ENCODE results near the gene CACNA1C.
A peak's percentile ranks its signal among the peaks of the same experiment; 100 is the strongest.

CACNA1C gene

DNA sequence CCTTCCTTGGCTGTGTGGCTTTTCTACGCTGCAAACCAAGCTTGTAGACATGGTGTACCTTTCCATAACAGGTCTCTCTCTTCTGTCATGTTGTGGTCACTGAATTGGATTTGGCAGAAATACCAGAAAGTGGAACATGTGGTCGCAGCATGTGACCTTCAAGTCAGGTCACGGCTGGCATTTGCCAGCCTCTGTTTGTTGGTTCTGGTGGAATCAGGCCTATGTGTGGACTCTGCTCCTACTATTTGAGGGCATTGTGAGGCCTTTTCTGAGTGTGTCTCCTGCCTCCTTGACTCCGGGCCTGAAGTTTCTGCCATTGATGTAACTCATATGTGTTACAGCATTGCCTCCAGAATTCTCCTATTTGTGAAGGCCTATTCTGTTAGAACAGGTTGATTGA, 116.7 kb downstream of the CACNA1C start:
- DNase-seq (ENCODE audit: low read depth, low spot score) = no peak

DNA sequence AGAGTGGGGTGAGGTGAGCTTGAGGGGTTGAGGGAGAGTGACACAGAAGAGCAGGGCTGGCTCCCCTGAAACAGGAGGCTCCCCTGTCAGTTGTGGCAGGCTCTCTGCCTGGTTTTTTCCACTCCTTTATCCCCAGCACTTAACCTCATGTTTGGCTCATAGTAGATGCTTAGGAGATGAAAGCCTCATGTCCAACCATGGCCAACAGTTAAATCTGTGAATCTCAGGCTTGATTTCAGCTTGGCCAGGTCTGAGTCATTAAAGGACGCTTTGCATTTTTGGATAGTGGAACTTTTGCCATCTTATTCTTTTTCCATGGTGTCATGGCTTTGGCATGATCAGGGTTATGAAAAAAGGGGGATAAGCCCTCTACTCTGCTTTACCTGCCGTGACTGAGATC, 117.2 kb downstream of the CACNA1C start:
- DNase-seq (ENCODE audit: low read depth, low spot score) = no peak

DNA sequence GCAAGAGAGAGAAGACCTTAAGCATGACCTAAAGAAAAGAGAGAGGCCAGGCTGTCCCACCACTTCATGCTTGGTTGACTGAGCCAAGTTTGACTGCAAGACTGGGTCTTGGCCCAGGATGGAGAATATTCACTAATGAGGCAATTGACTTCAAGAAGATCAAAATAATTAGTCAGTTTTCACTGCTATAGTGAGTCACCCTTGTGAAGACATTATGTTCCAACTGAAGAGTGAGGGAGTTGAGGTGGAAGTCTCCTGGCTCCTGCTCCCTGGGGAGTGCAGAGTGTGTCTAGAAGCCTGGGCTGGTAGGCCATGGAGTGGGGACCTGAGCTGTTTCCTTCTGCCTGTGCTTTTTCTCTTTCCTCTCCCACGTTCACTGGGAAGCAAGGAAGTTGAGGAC, 117.6 kb downstream of the CACNA1C start:
- no peak for DNase-seq (ENCODE audit: low read depth, low spot score)

DNA sequence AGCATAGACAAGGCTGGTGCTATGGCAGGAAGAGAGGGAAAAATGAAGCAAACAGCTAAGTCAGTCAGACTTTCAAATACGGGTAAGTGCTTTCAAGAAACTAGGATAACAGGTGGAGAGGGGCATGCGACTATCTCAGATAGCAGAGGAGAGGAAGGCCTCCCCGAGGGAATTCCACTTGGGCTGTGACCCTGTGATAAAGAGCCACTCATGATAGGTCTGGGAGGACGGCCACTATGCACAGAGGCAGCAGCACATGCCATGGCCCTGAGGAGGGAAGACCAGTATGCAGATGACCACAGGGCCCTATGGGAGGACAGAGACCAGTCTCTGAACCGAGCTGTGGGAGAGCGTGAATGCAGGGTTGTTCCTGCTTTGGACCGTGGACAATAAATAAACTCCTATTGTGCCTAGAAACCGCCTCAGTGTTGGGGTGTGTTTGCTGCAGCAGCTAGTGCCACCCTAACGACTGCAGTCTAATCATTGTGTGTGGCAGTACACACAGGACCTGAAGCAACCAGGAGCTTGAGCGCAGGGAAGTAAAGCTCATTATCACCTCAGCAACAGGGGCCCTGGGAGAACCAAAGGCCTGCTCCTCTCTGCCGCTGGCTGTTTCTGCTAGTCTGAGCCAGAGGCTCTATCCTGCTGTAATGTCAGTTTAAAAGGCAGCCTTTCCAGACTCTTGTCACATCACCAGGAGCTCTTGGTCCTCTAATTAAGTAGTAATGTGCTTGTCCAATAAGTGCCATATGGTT, 119.1 kb downstream of the CACNA1C start:
- no peak for DNase-seq (ENCODE audit: low read depth, low spot score)

DNA sequence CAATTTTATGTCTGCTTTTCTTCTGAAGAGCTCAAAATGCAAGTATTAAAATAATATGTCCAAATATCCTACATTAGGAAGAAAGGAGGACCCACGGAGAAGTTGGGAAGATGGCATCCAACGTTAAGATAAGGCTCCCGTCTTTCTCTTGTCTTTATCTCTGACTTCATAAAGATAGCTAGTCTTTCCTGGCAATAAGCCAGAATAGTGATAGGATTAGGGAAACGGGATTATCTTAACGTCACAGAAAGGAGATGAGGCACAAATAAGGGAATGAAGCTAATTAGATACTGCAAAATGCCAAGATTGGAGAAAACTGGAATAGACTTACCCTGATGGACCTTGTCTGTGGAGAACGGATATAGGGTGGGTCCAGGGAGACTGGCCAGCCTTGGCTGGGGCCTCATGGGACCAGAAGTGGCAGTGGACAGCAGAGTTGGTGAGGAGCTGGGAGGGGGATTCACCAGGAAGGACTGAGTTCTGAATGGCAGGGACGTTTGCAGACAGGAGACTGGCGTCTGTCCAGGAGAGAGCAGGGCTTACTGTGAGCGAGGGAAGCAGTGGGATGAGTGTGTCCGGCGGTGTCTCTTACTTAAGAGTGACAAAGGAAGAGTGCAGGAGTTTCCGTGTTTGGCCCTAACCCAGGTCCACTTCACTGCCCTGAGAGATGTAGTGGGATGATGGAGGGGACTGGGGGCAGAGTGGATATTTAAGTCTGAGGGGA, 119.9 kb downstream of the CACNA1C start:
- DNase-seq (ENCODE audit: low read depth, low spot score) = no peak

DNA sequence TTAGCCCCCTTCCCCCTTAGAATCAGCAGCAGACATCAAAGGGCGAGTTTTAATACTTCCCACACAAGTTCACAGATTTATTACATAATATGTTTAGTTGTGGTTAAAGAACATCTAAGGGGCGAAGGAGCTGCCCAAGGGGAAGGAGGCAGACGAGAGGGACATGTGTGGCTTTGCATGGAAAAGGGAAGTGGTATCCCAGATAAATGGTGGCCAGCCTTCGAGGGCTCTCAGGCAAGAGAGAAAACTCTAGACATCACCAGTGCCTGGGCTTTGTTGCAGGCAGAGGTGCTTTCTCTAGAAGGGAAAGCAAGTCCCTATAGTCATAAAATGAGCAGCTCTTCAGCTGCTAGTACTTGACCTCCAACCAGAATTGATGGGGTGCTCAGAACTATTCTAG, 121.2 kb downstream of the CACNA1C start:
- DNase-seq (ENCODE audit: low read depth, low spot score) = no peak

DNA sequence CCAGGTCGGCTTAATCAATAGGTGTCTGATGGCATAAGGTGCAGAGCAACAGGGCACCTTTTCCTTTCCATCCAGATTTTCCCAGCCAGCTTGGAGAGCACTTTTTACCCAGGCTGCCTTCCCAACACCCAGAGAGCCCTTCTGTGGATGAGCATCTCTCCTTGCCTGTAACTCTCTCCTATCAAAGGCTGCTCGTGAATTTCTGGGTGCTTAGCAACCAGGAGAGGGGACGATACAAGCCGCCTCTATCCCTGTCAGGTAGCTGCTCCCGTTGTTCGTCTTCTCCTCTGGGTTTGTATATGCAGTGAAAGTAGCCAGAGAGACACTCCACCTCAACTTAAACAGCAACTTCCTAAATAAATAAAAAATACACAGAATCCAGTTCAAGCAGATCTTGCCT, 124.2 kb downstream of the CACNA1C start:
- no peak for DNase-seq (ENCODE audit: low read depth, low spot score)

DNA sequence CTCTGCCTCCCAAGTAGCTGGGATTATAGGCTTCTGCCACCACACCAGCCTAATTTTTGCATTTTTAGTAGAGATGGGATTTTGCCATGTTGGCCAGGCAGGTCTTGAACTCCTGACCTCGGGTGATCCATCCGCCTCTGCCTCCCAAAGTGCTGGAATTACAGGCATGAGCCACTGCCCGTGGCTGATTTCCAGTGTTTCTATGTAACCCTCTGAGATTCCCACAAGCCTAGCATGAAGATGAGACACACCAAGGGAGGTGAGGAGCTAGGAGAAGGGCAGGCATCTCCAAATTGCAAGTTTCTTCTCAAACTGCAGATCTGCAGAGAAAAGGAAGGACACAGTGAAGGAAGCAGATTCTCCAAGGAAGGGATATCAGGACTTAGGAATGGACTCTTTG, 125.0 kb downstream of the CACNA1C start:
- no peak for DNase-seq (ENCODE audit: low read depth, low spot score)

DNA sequence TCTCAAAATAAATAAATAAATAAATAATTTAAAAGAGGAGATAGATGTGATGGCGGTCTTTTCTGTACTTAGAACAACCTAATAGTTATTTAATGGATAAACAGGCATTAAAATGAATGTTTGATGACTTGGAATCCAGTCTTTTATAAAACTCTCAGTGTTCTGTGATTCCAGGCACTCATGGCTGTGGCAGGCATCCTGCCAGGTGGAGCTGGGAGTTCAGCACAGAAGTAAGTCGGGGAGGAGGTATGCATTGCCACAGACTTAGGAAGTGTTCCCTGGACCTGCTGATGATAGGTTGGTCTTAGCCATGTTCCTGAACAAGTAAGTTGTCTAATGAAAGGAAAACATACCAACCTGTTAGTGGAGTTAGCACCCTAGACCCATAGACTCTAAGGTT, 126.3 kb downstream of the CACNA1C start:
- DNase-seq (ENCODE audit: low read depth, low spot score) = no peak

DNA sequence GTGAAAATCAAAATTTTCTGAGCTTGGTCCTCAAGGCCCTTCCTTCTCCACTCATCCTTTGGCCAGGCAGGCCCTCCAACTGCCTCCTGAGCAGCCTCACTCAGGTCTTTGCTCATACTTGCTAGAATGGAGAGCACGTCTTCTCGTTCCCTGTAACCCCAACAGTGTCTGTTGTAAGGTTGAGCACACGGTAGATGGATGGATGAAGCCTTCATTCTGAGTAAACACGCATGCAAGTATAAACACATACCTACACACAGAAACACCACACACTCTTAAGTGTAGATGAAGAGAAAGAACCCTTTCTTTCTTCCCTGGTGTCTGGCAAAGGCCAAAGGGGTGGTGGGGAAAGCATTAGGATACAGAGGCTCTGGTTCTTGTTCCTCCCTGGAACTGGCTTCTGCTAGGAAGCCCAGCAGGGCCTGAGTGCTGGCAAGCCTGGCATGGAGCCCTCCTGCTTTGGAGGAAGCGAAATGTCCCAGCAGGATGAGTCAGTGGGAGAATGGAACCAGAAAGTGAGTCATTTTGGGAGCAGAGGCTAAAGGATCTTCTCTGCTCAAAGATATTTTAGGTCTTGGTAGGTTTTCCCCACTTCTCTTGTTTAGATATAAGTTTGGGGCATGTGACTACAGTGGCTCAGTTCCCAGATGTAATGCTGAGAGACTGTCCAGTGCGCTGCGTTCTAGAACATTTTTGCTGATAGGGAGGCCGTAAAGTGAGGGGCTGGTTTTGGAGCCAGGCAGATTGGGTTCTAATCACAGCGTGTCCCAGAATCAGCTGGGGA, 127.4 kb downstream of the CACNA1C start:
- peak; percentile 57 for DNase-seq (ENCODE audit: low read depth, low spot score)

DNA sequence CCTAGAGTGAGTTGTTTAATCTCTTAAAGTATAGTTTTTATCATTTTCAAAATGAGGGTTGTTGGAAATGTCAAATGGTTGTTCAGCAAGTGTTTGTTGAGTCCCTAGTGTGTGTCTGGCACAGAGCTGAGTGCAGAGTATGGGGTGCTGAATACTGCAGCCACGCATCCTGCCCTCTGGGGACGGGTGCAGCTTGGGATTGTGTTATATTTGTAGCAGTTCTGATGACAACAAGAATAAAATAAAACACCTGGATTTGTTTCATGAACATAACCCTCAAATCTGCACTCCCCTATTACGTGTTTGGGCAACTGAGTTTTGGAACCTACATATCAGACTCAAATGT, 127.9 kb downstream of the CACNA1C start:
- DNase-seq (ENCODE audit: low read depth, low spot score) = no peak

DNA sequence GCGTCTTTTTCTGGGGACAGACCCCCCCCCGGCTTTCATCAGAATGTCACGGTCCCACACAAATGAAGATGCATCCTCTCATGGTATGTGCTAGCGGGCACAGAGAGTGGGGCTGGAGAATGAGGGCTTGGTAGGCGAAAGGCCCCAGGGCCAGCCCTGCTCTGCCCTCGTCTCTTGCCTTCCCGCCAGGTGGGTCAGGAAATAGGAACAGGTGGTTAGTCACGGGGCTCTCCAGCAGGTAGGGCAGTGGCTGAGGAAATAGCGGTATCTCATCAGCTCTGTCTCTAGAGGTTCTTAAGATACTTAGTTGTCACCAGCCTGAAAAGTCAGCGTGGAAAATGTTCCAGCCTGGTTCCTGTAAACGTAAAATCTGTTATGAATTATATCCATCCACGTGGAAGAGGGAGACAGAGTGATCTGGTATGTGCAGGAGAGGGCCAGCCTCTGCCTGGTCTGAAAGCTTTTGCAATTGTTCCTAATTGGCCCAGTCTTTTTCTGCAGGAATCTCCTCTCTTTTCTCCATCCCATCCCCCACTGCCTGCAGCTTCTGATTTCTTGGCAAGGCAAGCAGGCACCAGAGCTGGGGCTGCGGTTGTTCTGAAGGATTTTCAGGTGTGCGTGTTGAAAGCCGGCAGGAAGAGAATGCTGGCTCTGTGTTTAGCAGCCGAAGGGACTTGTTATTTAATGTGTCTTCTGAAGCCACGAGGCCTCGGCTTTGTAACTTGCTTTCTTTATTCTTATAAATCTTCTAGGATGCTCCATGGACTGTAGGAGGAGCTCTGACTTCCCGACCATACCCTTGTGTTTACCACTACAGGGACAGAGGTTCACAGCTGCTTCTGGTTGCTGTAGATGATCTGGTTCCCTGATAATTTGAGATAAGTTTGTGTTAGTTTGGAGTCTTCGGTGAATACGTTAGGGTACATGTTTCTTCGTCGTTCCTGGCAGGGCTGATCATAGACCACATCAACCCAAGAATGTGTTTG, 131.1 kb downstream of the CACNA1C start:
- no peak for DNase-seq (ENCODE audit: low read depth, low spot score)

DNA sequence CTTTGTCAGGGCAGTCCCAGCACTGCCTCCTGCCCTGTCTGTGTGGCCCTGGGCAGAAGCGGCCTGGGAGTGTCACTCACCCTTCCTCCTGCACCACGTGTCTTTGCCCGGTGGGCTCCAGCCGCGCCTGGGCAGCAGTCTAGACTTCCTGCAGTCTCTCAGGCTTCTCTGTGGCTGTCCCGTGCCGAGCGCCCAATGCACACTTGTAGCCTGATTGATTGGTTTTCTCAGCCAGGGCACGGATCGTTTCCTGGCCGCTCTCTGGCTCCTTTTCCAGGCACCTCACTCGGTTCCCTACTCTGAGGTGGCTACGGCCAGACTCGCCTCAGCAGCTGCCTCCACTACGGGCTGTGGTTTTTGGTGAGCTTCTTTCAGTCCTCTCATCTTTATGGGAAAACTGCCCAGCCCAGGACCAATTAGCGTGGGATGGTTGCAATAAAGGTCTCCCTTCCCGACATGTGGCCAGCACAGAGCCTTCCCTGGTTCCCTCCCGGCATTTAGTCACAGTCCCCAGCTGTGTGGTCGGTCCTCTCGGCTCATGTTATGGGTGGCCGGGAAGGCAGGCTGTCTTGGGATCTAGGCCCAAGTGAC, 133.1 kb downstream of the CACNA1C start:
- no peak for DNase-seq (ENCODE audit: low read depth, low spot score)

DNA sequence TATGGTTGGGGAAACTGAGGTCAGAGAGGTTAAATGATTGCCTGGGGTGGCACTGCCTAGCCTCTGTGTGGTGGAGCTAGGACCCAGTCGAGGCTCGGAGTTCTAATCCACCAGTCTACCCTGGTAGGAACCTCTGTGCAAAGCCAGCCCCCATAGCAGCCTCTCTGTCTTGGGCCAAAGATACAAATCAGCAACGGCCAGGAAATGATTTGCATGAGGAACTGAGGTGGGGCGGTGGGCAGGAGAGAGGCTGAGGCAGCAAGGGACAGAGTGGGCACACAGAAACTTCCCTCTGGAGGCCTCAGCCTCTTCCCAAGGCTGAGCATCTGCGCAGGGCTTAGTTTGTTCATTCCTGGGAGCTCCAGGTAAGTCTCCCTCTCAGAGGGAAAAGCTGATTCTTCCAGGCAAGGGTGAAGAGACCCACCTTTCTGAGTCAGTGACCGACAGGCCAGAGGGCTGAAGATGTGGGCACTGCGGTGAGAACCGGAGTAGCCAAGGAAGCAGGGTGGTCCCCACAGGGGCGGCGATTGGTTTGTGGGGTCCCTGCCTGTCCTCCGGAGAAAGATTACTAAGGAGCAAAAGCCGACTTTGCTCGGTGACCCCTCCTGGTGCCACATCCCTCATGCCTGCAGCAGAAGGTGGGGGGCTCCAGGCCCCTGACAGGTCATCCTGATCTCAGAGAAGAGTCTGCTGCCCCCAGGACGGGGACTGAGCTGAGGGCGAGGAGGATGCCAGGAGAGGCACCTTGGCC, 134.6 kb downstream of the CACNA1C start:
- no peak for DNase-seq (ENCODE audit: low read depth, low spot score)

DNA sequence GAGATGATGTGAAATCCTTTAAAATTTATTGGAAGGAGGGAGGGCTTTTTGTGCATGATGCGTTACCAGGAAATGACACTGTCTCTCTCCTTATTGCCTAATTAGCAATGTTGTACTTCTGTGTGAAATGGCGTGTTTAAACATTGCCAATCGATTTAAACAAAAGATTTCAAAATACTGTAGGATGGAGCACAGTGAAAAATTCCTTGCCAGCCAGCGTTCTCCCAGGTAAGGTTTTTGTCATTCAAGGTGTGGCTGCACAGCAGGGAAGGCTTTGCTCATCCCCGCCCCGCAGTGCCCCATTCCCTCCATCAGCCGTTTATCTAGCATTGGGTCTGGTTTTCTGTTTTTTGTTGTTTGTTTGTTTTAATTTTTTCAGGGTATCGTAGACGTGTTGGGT, 137.3 kb downstream of the CACNA1C start:
- no peak for DNase-seq (ENCODE audit: low read depth, low spot score)

DNA sequence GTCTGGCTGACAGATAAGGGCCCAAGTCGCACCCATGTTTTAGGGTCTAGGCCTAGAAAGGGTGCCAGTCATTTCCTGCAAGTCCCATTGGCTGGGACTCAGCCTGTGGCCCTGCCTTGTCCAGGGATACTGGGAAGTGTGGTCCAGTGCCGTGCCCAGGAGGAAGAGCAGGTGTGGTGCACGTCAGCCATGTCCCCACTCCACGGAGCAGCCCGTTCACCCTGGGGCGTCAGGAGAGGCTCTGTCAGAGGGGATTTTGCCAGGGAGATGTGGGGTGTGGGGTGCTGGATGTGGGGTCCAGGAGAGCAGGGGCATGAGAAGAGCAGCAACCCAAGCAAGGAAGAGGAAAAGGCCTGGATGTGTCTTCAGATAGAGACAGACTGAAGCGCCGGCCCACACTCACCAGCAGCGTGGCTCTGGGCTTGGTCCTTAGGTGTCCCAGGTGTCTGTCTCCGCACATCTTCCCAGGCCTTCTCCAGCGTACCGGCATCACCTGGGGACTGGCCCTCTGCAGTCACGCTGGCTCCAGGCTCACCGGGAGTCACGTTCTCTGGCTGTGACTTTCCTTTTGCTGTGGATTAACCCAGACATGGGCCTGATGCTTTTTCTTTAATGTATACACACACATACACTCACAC, 138.2 kb downstream of the CACNA1C start:
- no peak for DNase-seq (ENCODE audit: low read depth, low spot score)

DNA sequence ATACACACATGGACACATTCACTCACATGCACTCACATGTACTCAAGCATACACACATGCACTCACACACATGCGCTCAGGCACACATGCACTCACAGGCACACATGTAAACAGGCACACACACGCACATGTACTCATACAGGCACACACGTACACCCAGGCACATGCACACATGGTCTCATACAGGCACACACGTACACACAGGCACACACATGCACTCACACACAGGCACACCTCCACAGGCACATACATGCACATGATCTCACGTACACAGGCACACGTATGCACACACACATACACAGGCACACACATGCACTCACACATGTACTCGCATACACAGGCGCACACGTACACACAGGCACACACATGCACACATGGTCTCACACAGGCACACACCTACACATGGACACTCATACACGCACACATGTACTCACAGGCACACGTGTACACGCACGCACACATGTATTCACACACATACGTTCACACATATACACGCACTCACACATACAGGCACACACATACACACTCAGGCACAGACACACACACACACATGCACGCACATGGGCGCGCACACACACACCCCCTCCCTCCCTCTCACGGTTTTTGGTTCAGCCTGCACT, 138.9 kb downstream of the CACNA1C start:
- no peak for DNase-seq (ENCODE audit: low read depth, low spot score)

DNA sequence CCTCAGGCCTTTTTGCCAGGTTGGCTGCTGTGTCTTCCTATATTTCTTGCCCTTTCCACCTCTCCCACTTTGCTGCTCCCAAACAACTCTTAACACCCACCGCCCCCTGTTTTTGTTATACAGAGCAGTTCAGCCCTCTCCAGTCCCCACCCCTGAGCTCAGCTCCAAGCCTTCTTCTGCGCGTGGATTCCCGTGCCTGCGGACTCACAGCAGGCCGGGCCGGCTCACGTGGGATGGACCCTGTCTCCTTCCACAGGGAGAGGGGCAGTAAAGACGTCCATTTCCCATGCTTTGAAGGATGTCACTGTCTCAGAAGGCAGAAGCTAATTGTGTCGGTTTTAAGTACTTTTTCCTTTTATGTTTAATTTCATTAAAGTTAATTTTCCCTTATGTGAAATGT, 139.4 kb downstream of the CACNA1C start:
- no peak for DNase-seq (ENCODE audit: low read depth, low spot score)

DNA sequence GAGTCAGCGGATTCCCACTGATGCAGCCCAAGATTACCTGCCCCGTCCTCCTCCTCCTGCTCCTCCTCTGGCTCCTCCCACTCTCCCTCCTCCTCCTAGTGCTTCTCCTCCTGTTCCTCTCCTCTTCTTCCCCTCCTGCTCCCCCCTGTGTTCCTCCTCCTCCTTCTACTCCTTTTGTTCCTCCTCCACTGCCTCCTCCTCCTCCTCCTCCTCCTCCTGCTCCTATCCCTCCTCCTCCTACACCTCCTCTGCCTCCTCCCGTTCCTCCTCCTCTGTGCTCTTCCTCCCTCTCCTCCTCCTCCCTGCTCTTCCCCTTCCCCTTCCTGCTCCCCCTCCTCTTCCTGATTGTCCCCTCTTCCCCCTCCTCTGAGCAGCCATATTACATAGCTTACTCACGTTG, 141.3 kb downstream of the CACNA1C start:
- DNase-seq (ENCODE audit: low read depth, low spot score) = no peak

All from smooth muscle cell of the brain vasculature (primary cell).